SU-DHL-6 (cell line): ENCODE measurements around the gene MEIOC.

Experiments
- H2AFZ ChIP-seq: fragments of 200-600 bp; sonication (generic); 2 replicates; pipeline ENCODE4 v1.6.1; 2014; ENCODE audit warnings: low read depth, mild to moderate bottlenecking, moderate library complexity, mixed read lengths, antibody characterized with exemption, low read length; ENCODE audit not compliant: severe bottlenecking
- H3F3A ChIP-seq: fragments of 200-600 bp; shearing (Covaris generic); 2 replicates; pipeline ENCODE4 v1.6.0; 2016; ENCODE audit warnings: antibody characterized with exemption, mild to moderate bottlenecking; ENCODE audit not compliant: insufficient read depth
- H3K27ac ChIP-seq: fragments of 200-600 bp; sonication (generic); 2 replicates; pipeline ENCODE4 v1.5.1; 2016; ENCODE audit warnings: low read depth, mild to moderate bottlenecking, low read length, moderate library complexity, mixed read lengths
- H3K27me3 ChIP-seq: fragments of 200-600 bp; sonication (generic), shearing (Covaris generic); 2 replicates; pipeline ENCODE4 v1.6.0; 2014; ENCODE audit warnings: mild to moderate bottlenecking, low read length
- H3K36me3 ChIP-seq: fragments of 200-600 bp; sonication (generic); 2 replicates; pipeline ENCODE4 v1.6.1; 2014; ENCODE audit warnings: mild to moderate bottlenecking, low read length, mixed read lengths
- H3K4me2 ChIP-seq: fragments of 300-600, 200-600 bp; shearing (Covaris generic), sonication (generic); 2 replicates; pipeline ENCODE4 v1.6.0; 2014; ENCODE audit warnings: low read length, low read depth, mild to moderate bottlenecking; ENCODE audit not compliant: poor library complexity, severe bottlenecking
- H3K4me3 ChIP-seq: fragments of 200-600 bp; sonication (generic); 2 replicates; pipeline ENCODE4 v1.5.1; 2014; ENCODE audit warnings: antibody characterized with exemption, low read length, mild to moderate bottlenecking, mixed read lengths; ENCODE audit not compliant: insufficient read depth, poor library complexity, severe bottlenecking
- H3K79me2 ChIP-seq: fragments of 200-600 bp; sonication (generic); 2 replicates; pipeline ENCODE4 v1.6.1; 2014; ENCODE audit warnings: mild to moderate bottlenecking, low read length, moderate library complexity; ENCODE audit not compliant: insufficient read depth
- H3K9ac ChIP-seq: fragments of 200-600 bp; sonication (generic); 2 replicates; pipeline ENCODE4 v1.7.0; 2014; ENCODE audit warnings: mild to moderate bottlenecking, low read length
- H3K9me2 ChIP-seq: fragments of 200-600 bp; sonication (generic); replicated peaks from 2 replicates; pipeline ENCODE4 v1.6.1; 2014; ENCODE audit warnings: low read length; ENCODE audit not compliant: insufficient read depth
- H3K9me3 ChIP-seq: fragments of 200-600 bp; sonication (generic); 2 replicates; pipeline ENCODE4 v1.6.1; 2014; ENCODE audit warnings: low read length, mixed read lengths; ENCODE audit not compliant: insufficient read depth
- H4K20me1 ChIP-seq: fragments of 200-600 bp; sonication (generic); 2 replicates; pipeline ENCODE4 v1.6.1; 2014; ENCODE audit warnings: low read depth, mild to moderate bottlenecking, antibody characterized with exemption, low read length, moderate library complexity, mixed read lengths
- CTCF ChIP-seq: fragments of 200-600 bp; sonication (generic); IDR thresholded peaks from one replicate; pipeline ENCODE4 v1.5.1; 2017; ENCODE audit warnings: antibody characterized with exemption, mild to moderate bottlenecking, low read length, moderate library complexity; ENCODE audit not compliant: insufficient read depth, poor library complexity, severe bottlenecking
- EZH2phosphoT487 ChIP-seq: fragments of 200-600 bp; sonication (generic), shearing (Covaris generic); conservative IDR thresholded peaks from 2 replicates; pipeline ENCODE4 v1.6.1; 2018; ENCODE audit warnings: mild to moderate bottlenecking, antibody characterized with exemption, low read length, moderate library complexity, mixed read lengths

Gene MEIOC

DNA sequence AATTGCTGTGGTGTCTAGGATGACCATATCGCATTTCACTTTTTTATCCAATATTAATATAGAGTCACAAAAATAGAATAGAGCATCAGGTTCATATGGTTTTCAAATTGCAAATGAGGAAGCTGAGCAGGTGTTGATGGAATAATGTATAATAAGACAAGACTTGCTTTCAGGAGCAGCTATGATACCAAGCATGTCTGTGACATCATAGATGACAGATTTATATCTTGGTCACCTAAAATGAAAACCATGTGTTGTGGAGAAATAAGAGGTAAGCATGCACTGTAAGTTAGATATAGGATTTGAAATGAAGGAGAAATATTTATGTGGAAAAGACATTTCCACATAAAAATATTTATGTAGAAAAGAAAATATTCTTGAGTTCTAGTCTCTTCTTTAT, 8.6 kb downstream of the MEIOC start:
- Histone ChIP-seq H2AFZ (no peak overlapping the region), H3K36me3 (no peaks in the 10 kb centered on the region), H3K27me3 (no peaks in the 10 kb centered on the region), H3K9ac (no peak overlapping the region), H3K27ac (no peak overlapping the region), H3K79me2 (no peaks in the 10 kb centered on the region), H3K4me2 (no peak overlapping the region), H3F3A (no peaks in the 10 kb centered on the region), H3K9me2 (no peaks in the 10 kb centered on the region), H3K9me3 (no peaks in the 10 kb centered on the region), H4K20me1 (0 out of 2 replicates have a peak, but pooled peaks cover 5% of the 10 kb centered on the region), H3K4me3 (no peak overlapping the region)
- TF ChIP-seq EZH2phosphoT487 (no peak), CTCF (no peak)

DNA sequence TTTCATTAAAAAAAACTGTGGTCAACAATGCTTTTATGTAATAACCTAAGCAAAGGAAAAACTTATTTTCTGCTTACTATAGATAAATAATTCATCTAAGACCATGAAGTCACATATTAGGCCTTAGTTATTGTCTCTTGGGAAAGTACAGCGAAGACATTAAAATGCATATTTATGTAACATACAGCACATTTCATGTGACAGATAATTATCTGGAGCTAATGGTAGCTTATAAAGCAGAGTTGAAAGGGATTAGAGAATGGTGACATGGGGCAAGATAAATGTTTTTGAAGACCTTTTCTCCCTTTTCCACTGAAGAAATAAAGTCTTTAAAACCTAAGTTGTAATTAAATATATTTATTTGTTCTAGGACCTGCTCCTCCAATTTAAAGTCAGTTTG, 9.7 kb downstream of the MEIOC start:
- Histone ChIP-seq H3K27ac (no peak overlapping the region), H2AFZ (no peak overlapping the region), H3K9me3 (no peaks in the 10 kb centered on the region), H3K4me2 (no peak overlapping the region), H4K20me1 (0 out of 2 replicates have a peak, but pooled peaks cover 5% of the 10 kb centered on the region), H3K9ac (no peak overlapping the region), H3F3A (no peaks in the 10 kb centered on the region), H3K27me3 (no peaks in the 10 kb centered on the region), H3K36me3 (no peaks in the 10 kb centered on the region), H3K79me2 (no peaks in the 10 kb centered on the region), H3K9me2 (no peaks in the 10 kb centered on the region), H3K4me3 (no peak overlapping the region)
- no peak for TF ChIP-seq EZH2phosphoT487
- no peak for TF ChIP-seq CTCF

DNA sequence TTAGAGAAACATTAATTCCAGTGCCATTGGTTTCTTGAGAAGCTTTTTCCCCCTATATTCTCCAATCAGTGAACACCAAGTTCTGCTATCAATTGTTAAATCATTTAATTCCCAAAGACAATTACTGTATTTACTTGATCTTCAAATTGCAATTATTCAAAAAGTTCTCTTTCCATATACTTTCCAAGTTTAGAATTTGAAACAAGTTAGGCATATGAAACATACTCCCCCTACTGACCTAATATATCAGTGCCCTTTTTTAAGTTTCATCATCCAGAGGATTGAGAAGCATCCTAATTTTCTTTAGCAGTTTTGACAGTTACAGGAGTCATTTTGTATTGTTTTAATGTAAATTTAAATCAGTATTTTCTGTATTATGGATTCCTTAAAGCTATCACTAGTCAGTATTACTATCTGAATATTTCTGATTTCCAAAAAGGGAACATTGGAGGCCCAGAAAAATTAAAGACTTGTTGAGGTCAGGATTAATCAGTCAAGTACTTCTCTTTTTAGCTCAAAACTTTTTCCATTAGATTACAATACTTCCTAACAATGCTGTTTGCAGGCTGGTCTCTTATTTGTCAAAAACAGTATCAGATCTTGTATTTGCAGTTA, 16.3 kb downstream of the MEIOC start:
- Histone ChIP-seq H3K4me3 (no peak overlapping the region), H3F3A (peaks cover 14% of the 10 kb centered on the region; the same call in 1 of the 2 replicates), H3K27ac (no peak overlapping the region), H3K9me3 (no peaks in the 10 kb centered on the region), H2AFZ (no peak overlapping the region), H3K36me3 (peaks cover 2% of the 10 kb centered on the region; the same call in 1 of the 2 replicates), H3K9ac (no peak overlapping the region), H3K9me2 (no peaks in the 10 kb centered on the region), H4K20me1 (no peaks in the 10 kb centered on the region; the same call in 1 of the 2 replicates), H3K4me2 (no peak overlapping the region), H3K27me3 (no peaks in the 10 kb centered on the region), H3K79me2 (no peaks in the 10 kb centered on the region)
- TF ChIP-seq CTCF = peak; percentile 50
- no peak for TF ChIP-seq EZH2phosphoT487
